Measurements from ENCODE around the gene OARD1.

OARD1 gene

GRCh38 chr6:41040101-41040939 lies 31.8 kb downstream of the OARD1 start:
- peak; percentile 28; the same call in 2 of the 3 replicates for ATAC-seq

DNA sequence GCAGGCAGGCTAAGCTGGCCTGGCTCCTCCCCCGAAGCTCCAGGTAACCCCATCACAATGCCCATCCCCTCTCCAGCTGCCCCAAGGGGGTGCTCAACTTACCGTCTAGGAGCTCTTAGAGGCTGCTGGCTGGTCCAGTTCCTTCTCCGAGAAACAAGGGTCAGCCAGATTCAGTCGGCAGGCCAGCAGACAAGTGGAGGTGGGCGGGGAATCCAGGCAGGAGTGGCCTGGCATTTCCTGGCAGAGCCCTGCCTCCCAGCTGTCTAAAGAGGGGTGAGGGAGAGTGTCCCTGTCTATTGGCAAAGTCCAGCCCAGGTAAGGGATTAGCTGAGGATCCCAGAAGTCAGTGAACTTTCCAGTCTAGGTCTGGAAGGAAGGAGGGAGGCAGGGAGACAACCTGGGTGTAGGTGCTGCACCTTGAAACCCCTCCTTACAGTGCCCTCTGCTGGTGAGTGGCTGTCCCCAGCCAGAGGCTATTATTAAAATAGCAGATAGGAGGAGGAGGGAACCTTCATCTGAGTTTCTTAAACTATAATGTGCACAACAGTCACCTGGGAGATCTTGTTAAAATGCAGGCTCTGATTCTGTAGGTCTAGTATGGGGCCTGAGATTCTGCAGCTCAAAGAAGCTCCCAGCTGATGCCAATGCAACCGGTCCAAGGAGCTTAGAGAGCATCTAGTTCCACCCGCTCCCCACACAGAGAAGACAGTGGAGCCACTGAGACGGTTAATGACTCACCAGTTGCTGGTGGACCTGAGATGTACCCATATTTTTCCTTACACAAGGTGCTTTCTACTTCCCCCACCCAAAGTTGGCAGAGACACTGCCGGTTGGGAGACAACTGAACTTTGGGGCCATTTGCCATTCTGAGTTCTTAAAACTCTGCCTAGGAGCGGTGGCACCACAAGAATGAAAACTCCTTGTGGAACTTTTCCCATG lies 32.8 kb downstream of the OARD1 start, which contains the start of gene UNC5CL:
Gene UNC5CL, minus strand, starts transcription at position 162 of the 939 bp plus-strand sequence. CDS start 4,147 bp downstream, outside the sequence.
- TF ChIP-seq ESRRG (CRISPR knock-in tag; IDR thresholded peaks at IDR 0.05) (no peak), SNAI2 (CRISPR knock-in tag; IDR thresholded peaks at IDR 0.05) (no peak), OSR1 (CRISPR knock-in tag; IDR thresholded peaks at IDR 0.05) (no peak), ISL1 (CRISPR knock-in tag; IDR thresholded peaks at IDR 0.05) (no peak), ZFP30 (CRISPR knock-in tag; IDR thresholded peaks at IDR 0.05) (no peak), ZNF565 (CRISPR knock-in tag; conservative IDR thresholded peaks at IDR 0.05; ENCODE audit: low read depth) (no peak), GLIS3 (CRISPR knock-in tag; IDR thresholded peaks at IDR 0.05) (no peak)
- TF ChIP-seq, protein P1, sequence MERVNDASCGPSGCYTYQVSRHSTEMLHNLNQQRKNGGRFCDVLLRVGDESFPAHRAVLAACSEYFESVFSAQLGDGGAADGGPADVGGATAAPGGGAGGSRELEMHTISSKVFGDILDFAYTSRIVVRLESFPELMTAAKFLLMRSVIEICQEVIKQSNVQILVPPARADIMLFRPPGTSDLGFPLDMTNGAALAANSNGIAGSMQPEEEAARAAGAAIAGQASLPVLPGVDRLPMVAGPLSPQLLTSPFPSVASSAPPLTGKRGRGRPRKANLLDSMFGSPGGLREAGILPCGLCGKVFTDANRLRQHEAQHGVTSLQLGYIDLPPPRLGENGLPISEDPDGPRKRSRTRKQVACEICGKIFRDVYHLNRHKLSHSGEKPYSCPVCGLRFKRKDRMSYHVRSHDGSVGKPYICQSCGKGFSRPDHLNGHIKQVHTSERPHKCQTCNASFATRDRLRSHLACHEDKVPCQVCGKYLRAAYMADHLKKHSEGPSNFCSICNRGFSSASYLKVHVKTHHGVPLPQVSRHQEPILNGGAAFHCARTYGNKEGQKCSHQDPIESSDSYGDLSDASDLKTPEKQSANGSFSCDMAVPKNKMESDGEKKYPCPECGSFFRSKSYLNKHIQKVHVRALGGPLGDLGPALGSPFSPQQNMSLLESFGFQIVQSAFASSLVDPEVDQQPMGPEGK (CRISPR knock-in tag; IDR thresholded peaks at IDR 0.05; ENCODE audit: borderline replicate concordance), result no peak
- ATAC-seq, result peak; percentile 75; the same call in 2 of the 3 replicates

More at GRCh38 chr6:41040101-41040939, 31.8 kb downstream of the OARD1 start:
- no peak for TF ChIP-seq ZNF565 (CRISPR knock-in tag; conservative IDR thresholded peaks at IDR 0.05; ENCODE audit: low read depth)
- TF ChIP-seq, protein P2, sequence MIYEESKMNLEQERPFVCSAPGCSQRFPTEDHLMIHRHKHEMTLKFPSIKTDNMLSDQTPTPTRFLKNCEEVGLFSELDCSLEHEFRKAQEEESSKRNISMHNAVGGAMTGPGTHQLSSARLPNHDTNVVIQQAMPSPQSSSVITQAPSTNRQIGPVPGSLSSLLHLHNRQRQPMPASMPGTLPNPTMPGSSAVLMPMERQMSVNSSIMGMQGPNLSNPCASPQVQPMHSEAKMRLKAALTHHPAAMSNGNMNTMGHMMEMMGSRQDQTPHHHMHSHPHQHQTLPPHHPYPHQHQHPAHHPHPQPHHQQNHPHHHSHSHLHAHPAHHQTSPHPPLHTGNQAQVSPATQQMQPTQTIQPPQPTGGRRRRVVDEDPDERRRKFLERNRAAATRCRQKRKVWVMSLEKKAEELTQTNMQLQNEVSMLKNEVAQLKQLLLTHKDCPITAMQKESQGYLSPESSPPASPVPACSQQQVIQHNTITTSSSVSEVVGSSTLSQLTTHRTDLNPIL (CRISPR knock-in tag; IDR thresholded peaks at IDR 0.05; ENCODE audit: low read depth), result no peak
- no peak for TF ChIP-seq PPARA (CRISPR knock-in tag; IDR thresholded peaks at IDR 0.05; ENCODE audit: borderline replicate concordance)
- no peak for TF ChIP-seq TOX (CRISPR knock-in tag; IDR thresholded peaks at IDR 0.05; ENCODE audit: borderline replicate concordance)
- TF ChIP-seq ZNF70 (CRISPR knock-in tag; IDR thresholded peaks at IDR 0.05), result no peak
- no peak for TF ChIP-seq BACH2 (CRISPR knock-in tag; IDR thresholded peaks at IDR 0.05; ENCODE audit: borderline replicate concordance)
- no peak for TF ChIP-seq RARB (CRISPR knock-in tag; IDR thresholded peaks at IDR 0.05)
- TF ChIP-seq ZFP3 (CRISPR knock-in tag; IDR thresholded peaks at IDR 0.05), result no peak
- TF ChIP-seq, protein P3, sequence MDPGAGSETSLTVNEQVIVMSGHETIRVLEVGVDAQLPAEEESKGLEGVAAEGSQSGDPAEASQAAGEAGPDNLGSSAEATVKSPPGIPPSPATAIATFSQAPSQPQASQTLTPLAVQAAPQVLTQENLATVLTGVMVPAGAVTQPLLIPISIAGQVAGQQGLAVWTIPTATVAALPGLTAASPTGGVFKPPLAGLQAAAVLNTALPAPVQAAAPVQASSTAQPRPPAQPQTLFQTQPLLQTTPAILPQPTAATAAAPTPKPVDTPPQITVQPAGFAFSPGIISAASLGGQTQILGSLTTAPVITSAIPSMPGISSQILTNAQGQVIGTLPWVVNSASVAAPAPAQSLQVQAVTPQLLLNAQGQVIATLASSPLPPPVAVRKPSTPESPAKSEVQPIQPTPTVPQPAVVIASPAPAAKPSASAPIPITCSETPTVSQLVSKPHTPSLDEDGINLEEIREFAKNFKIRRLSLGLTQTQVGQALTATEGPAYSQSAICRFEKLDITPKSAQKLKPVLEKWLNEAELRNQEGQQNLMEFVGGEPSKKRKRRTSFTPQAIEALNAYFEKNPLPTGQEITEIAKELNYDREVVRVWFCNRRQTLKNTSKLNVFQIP (CRISPR knock-in tag; IDR thresholded peaks at IDR 0.05; ENCODE audit: borderline replicate concordance, low read depth), result no peak
- TF ChIP-seq TSHZ2 (CRISPR knock-in tag; IDR thresholded peaks at IDR 0.05), result no peak
- TF ChIP-seq TCF4 (CRISPR knock-in tag; IDR thresholded peaks at IDR 0.05; ENCODE audit: borderline replicate concordance), result no peak
- TF ChIP-seq ZFP30 (CRISPR knock-in tag; IDR thresholded peaks at IDR 0.05), result no peak
- no peak for TF ChIP-seq OSR1 (CRISPR knock-in tag; IDR thresholded peaks at IDR 0.05)
- TF ChIP-seq CSDC2 (CRISPR knock-in tag; IDR thresholded peaks at IDR 0.05), result no peak
- TF ChIP-seq GLIS3 (CRISPR knock-in tag; IDR thresholded peaks at IDR 0.05), result no peak
- TF ChIP-seq, protein P1 (CRISPR knock-in tag; IDR thresholded peaks at IDR 0.05; ENCODE audit: borderline replicate concordance), result no peak

Data from SK-N-SH treated with all-trans-retinoic acid at 6 μM for 48 hours (cell line).